Kidney epithelial cell (primary cell): ENCODE data around the gene PSIP1. TPM values are rescaled to one million over a fixed set of nuclear protein-coding genes. Genes with fewer than 3 reads are reported as not detected.

Experiments
- DNase-seq: peaks from one replicate; pipeline ENCODE4 v3.0.0-alpha.2; 2010; ENCODE audit warnings: low read depth
- H3K27me3 ChIP-seq: 2 replicates; pipeline ENCODE4 v1.6.0; 2011; ENCODE audit warnings: low read length; ENCODE audit not compliant: control insufficient read depth, insufficient read depth
- H3K36me3 ChIP-seq: 2 replicates; pipeline ENCODE4 v1.5.1; 2011; ENCODE audit warnings: low read length; ENCODE audit not compliant: control insufficient read depth, insufficient read depth
- H3K4me3 ChIP-seq: 2 replicates; pipeline ENCODE4 v1.5.1; 2011; ENCODE audit warnings: low read depth, mild to moderate bottlenecking, control low read depth, low read length
- total RNA-seq: library from RNA; depleted of rRNA; stranded (reverse); fragments of >200 nt; gene quantifications from 2 replicates; pipeline ENCODE4 v1.2.3, GENCODE V29; 2015
- TF ChIP-seq, protein P1 (sequence below): IDR thresholded peaks from 2 replicates; pipeline ENCODE4 v1.5.1; 2011; ENCODE audit warnings: mild to moderate bottlenecking, moderate library complexity, low read length, control low read depth, inconsistent platforms; ENCODE audit not compliant: insufficient read depth, poor library complexity, severe bottlenecking

Gene PSIP1
- total RNA-seq, 1 donor from 2014 or later = 25.9 TPM

- TF ChIP-seq, protein P1, sequence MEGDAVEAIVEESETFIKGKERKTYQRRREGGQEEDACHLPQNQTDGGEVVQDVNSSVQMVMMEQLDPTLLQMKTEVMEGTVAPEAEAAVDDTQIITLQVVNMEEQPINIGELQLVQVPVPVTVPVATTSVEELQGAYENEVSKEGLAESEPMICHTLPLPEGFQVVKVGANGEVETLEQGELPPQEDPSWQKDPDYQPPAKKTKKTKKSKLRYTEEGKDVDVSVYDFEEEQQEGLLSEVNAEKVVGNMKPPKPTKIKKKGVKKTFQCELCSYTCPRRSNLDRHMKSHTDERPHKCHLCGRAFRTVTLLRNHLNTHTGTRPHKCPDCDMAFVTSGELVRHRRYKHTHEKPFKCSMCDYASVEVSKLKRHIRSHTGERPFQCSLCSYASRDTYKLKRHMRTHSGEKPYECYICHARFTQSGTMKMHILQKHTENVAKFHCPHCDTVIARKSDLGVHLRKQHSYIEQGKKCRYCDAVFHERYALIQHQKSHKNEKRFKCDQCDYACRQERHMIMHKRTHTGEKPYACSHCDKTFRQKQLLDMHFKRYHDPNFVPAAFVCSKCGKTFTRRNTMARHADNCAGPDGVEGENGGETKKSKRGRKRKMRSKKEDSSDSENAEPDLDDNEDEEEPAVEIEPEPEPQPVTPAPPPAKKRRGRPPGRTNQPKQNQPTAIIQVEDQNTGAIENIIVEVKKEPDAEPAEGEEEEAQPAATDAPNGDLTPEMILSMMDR = no peak
Observed at GRCh38 chr9:15482146-15482545, 28.6 kb downstream of the PSIP1 start.

DNA sequence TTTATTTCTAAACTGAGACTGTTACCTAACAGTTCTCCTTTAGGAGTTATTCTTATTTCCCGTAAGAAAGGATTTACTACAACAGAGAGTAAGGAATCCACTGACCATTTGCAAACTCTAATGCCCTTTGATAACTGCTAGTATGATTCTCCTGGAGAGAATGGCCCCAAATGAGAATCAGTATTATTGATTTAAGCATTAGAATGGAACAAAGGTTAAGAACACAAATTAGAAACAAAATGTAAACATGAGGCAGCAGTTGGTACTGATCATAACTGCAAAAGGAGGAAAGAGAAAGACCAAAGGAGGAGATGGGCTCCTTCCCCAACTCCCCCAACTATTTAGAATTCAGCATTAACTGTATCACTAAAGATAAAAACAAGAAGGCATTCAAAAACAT lies 30.7 kb downstream of the PSIP1 start:
- H3K27me3 ChIP-seq = no peaks in the 10 kb centered on the region
- DNase-seq = no peak
- H3K4me3 ChIP-seq = no peak overlapping the region
- TF ChIP-seq, protein P1 = no peak
- H3K36me3 ChIP-seq = no peaks in the 10 kb centered on the region

More at GRCh38 chr9:15482146-15482545, 28.6 kb downstream of the PSIP1 start:
- Histone ChIP-seq H3K36me3 (no peaks in the 10 kb centered on the region), H3K27me3 (no peaks in the 10 kb centered on the region), H3K4me3 (no peak overlapping the region)
- DNase-seq = no peak

DNA sequence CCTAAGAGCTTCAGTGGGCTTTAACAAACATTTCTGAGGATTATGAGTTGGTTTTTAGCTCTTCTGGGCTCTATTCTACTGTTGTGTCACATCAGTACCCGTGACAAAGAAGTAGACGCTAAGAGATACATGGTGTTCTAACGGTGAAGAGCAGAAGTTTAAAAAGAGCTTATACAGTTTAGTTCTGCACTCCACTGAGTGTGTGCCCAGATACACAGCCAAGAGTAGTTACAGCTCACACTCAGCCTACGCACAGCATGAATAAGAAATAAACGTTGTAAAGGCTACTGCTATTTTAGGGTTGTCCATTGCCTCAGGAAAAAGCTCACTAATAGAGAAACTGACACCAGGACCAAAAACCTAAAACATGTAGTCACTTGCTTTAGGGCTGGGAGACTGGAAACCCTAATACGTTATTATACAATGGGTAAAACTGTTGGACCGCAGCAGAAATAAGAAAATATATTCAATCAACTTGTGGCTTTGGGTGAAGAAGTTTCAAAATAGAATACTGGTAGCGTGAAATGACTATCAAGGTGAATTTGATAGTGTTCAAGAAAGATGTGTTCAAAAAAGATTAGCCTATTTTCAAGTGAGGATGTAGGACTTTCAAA lies 34.7 kb downstream of the PSIP1 start:
- Histone ChIP-seq H3K27me3 (no peaks in the 10 kb centered on the region), H3K4me3 (no peak overlapping the region), H3K36me3 (no peaks in the 10 kb centered on the region)
- TF ChIP-seq, protein P1 = no peak
- DNase-seq = no peak

- H3K36me3 ChIP-seq = no peaks in the 10 kb centered on the region
- TF ChIP-seq, protein P1 = no peak
- H3K27me3 ChIP-seq = no peaks in the 10 kb centered on the region
- no peak overlapping the region for H3K4me3 ChIP-seq
- DNase-seq = no peak
Observed at GRCh38 chr9:15469862-15470261, 40.9 kb downstream of the PSIP1 start.

GRCh38 chr9:15469406-15469805 lies 41.4 kb downstream of the PSIP1 start:
- Histone ChIP-seq H3K4me3 (no peak overlapping the region), H3K27me3 (no peaks in the 10 kb centered on the region), H3K36me3 (no peaks in the 10 kb centered on the region)
- DNase-seq = no peak
- TF ChIP-seq, protein P1 = no peak

DNA sequence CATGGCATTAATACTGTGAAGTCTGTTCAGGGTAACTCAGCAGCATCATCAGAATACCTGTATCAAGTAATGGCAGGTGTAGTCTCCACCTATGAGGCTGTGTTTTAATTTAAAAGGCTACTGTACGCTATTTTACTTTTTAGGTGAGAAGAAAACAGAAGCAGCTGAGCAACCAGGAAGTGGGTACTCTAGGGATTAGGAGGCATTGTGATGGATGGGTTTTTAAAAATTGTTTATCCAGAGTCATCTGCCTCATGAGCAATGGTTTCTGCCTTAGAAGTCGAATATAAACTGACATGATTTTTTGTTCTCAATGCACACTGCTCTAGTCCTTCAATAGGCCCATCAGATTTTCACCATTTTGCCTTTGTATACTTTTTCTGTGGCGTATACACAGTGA lies 42.6 kb downstream of the PSIP1 start:
- Histone ChIP-seq H3K4me3 (no peak overlapping the region), H3K36me3 (no peaks in the 10 kb centered on the region), H3K27me3 (no peaks in the 10 kb centered on the region)
- no peak for DNase-seq
- TF ChIP-seq, protein P1 = no peak
